Smooth muscle cell (in vitro differentiated cells): Measurements from ENCODE around the gene ADGRL1. TPM values are rescaled to one million over a fixed set of nuclear protein-coding genes. Genes with fewer than 3 reads are reported as not detected.

ENCODE experiments used
- DNase-seq: peaks from one replicate; lab custom pipeline; 2025; ENCODE audit not compliant: unreplicated experiment; lab: John Stamatoyannopoulos, UW
- H2AFZ ChIP-seq: fragments of 200-600 bp; sonication (generic); 2 replicates; pipeline ENCODE4 v1.6.0; 2016; ENCODE audit warnings: antibody characterized with exemption, low read depth, mild to moderate bottlenecking
- H3F3A ChIP-seq: fragments of 200-600 bp; sonication (generic); 2 replicates; pipeline ENCODE4 v1.6.0; 2017; ENCODE audit warnings: antibody characterized with exemption, low read depth
- H3K27ac ChIP-seq: fragments of 200-600 bp; sonication (generic); 2 replicates; pipeline ENCODE4 v1.5.1; 2016; ENCODE audit warnings: low read depth, mild to moderate bottlenecking
- H3K27me3 ChIP-seq: fragments of 200-600 bp; sonication (generic); 2 replicates; pipeline ENCODE4 v1.6.1; 2016; ENCODE audit warnings: low read depth, mild to moderate bottlenecking
- H3K36me3 ChIP-seq: fragments of 200-600 bp; sonication (generic); 2 replicates; pipeline ENCODE4 v1.5.1; 2016; ENCODE audit warnings: low read depth
- H3K4me1 ChIP-seq: fragments of 200-600 bp; sonication (generic); 2 replicates; pipeline ENCODE4 v1.5.1; 2016; ENCODE audit warnings: low read depth
- H3K4me2 ChIP-seq: fragments of 200-600 bp; sonication (generic); 2 replicates; pipeline ENCODE4 v1.6.0; 2016; ENCODE audit warnings: mild to moderate bottlenecking
- H3K4me3 ChIP-seq: fragments of 200-600 bp; sonication (generic); 2 replicates; pipeline ENCODE4 v1.5.1; 2016; ENCODE audit warnings: mild to moderate bottlenecking
- H3K79me2 ChIP-seq: fragments of 200-600 bp; sonication (generic); 2 replicates; pipeline ENCODE4 v1.6.0; 2016; ENCODE audit warnings: low read depth, mild to moderate bottlenecking
- H3K9ac ChIP-seq: fragments of 200-600 bp; sonication (generic); 2 replicates; pipeline ENCODE4 v1.6.0; 2016; ENCODE audit warnings: low read depth
- H3K9me3 ChIP-seq: fragments of 200-600 bp; sonication (generic); replicated peaks from 2 replicates; pipeline ENCODE4 v1.5.1; 2016; ENCODE audit warnings: low read depth
- H4K20me1 ChIP-seq: fragments of 200-600 bp; sonication (generic); 2 replicates; pipeline ENCODE4 v1.6.0; 2016; ENCODE audit warnings: low read depth
- CTCF ChIP-seq: fragments of 200-600 bp; sonication (generic); IDR thresholded peaks from 2 replicates; pipeline ENCODE4 v1.5.1; 2017; ENCODE audit warnings: borderline replicate concordance, mild to moderate bottlenecking, antibody characterized with exemption; ENCODE audit not compliant: insufficient read depth, poor library complexity, severe bottlenecking
- WGBS: methylation state at CpG from one replicate; pipeline ENCODE4 v1.1.7; 2016; ENCODE audit warnings: low lambda C conversion rate; 5-methylcytosine and 5-hydroxymethylcytosine counted together
- polyA plus RNA-seq: library from polyadenylated mRNA; unstranded; fragments of >200 nt; fragmentation: Nextera tagmentation; extraction: Ambion mirVana; gene quantifications from 2 replicates; pipeline ENCODE4 v1.2.1, GENCODE V29; 2016
- total RNA-seq: library from RNA; depleted of rRNA; stranded (reverse); fragments of >200 nt; gene quantifications from 2 replicates; pipeline ENCODE4 v1.2.3, GENCODE V29; 2014

ADGRL1 gene
- total and polyA plus RNA-seq, 2 experiments from 2014 or later = 11.3 to 12.7 TPM

- TF ChIP-seq CTCF = peak; percentile 32
- Histone ChIP-seq H4K20me1 (peaks cover 53% of the 10 kb centered on the region), H3K4me2 (no peak overlapping the region), H3K79me2 (peaks cover 48% of the 10 kb centered on the region), H3K27me3 (no peaks in the 10 kb centered on the region), H3K9ac (no peak overlapping the region), H3F3A (peaks cover 7% of the 10 kb centered on the region), H3K27ac (no peak overlapping the region), H3K9me3 (no peaks in the 10 kb centered on the region), H3K36me3 (no peaks in the 10 kb centered on the region), H3K4me1 (peaks cover 23% of the 10 kb centered on the region), H3K4me3 (no peak overlapping the region), H2AFZ (no peak overlapping the region)
- 96% methylated on average over 18 of the region's 18 CpGs for WGBS
- DNase-seq = no peak
These were observed 92.1 kb downstream of the ADGRL1 start for GRCh38 chr19:14113762-14114414.

GRCh38 chr19:14112809-14113385 lies 93.1 kb downstream of the ADGRL1 start:
- no peak overlapping the region for H3K9ac ChIP-seq

GRCh38 chr19:14112051-14112808 lies 93.7 kb downstream of the ADGRL1 start:
- H3K9ac ChIP-seq = no peak overlapping the region
- 82% methylated on average over 11 of the region's 12 CpGs for WGBS
- H3K36me3 ChIP-seq = no peaks in the 10 kb centered on the region
- no peak overlapping the region for H2AFZ ChIP-seq
- no peaks in the 10 kb centered on the region for H3F3A ChIP-seq
- no peak for DNase-seq
- no peaks in the 10 kb centered on the region for H3K27me3 ChIP-seq
- peaks cover 61% of the 10 kb centered on the region for H4K20me1 ChIP-seq
- no peak overlapping the region for H3K4me3 ChIP-seq
- peaks cover 16% of the 10 kb centered on the region for H3K4me1 ChIP-seq
- H3K9me3 ChIP-seq = no peaks in the 10 kb centered on the region
- peaks cover 47% of the 10 kb centered on the region for H3K79me2 ChIP-seq
- no peak for TF ChIP-seq CTCF
- H3K4me2 ChIP-seq = peak overlapping the region; percentile 59
- H3K27ac ChIP-seq = no peak overlapping the region

More at GRCh38 chr19:14112809-14113385, 93.1 kb downstream of the ADGRL1 start:
- Histone ChIP-seq H4K20me1 (peaks cover 57% of the 10 kb centered on the region), H3K27ac (no peak overlapping the region), H3K36me3 (no peaks in the 10 kb centered on the region), H3K4me1 (peaks cover 16% of the 10 kb centered on the region), H3F3A (no peaks in the 10 kb centered on the region), H3K4me2 (peak overlapping the region; percentile 59), H2AFZ (no peak overlapping the region), H3K9me3 (no peaks in the 10 kb centered on the region), H3K79me2 (peaks cover 48% of the 10 kb centered on the region), H3K27me3 (no peaks in the 10 kb centered on the region), H3K4me3 (no peak overlapping the region)
- 57% methylated on average over 12 of the region's 12 CpGs for WGBS
- no peak for TF ChIP-seq CTCF
- DNase-seq = no peak
